ENCODE data around the gene RANBP17. TPM values are rescaled to one million over a fixed set of nuclear protein-coding genes. Genes with fewer than 3 reads are reported as not detected.

Gene RANBP17
- total and polyA plus RNA-seq, 2 experiments from 2014 or later: 43.8 to 53.1 TPM

DNA sequence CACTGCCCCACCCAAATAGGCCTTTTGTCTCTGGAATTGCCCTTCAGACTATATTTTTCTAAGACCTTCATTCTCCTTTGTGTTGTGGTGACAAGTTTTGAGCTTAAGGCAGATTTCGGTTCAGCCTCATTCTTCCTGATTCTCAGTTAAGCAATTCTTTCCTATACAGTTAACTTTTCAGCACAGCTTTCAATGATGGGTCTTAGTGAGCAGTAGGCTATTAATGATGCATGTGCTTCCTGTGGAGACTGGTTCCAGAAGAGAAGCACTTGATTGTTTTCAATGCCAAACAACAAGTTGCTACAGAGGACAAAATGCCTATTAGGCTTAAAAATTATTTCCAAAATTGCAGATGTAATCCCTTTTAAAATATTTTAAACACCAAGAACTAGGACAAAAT is 399.5 kb downstream of the RANBP17 start (continued):
- TF ChIP-seq, protein P1, sequence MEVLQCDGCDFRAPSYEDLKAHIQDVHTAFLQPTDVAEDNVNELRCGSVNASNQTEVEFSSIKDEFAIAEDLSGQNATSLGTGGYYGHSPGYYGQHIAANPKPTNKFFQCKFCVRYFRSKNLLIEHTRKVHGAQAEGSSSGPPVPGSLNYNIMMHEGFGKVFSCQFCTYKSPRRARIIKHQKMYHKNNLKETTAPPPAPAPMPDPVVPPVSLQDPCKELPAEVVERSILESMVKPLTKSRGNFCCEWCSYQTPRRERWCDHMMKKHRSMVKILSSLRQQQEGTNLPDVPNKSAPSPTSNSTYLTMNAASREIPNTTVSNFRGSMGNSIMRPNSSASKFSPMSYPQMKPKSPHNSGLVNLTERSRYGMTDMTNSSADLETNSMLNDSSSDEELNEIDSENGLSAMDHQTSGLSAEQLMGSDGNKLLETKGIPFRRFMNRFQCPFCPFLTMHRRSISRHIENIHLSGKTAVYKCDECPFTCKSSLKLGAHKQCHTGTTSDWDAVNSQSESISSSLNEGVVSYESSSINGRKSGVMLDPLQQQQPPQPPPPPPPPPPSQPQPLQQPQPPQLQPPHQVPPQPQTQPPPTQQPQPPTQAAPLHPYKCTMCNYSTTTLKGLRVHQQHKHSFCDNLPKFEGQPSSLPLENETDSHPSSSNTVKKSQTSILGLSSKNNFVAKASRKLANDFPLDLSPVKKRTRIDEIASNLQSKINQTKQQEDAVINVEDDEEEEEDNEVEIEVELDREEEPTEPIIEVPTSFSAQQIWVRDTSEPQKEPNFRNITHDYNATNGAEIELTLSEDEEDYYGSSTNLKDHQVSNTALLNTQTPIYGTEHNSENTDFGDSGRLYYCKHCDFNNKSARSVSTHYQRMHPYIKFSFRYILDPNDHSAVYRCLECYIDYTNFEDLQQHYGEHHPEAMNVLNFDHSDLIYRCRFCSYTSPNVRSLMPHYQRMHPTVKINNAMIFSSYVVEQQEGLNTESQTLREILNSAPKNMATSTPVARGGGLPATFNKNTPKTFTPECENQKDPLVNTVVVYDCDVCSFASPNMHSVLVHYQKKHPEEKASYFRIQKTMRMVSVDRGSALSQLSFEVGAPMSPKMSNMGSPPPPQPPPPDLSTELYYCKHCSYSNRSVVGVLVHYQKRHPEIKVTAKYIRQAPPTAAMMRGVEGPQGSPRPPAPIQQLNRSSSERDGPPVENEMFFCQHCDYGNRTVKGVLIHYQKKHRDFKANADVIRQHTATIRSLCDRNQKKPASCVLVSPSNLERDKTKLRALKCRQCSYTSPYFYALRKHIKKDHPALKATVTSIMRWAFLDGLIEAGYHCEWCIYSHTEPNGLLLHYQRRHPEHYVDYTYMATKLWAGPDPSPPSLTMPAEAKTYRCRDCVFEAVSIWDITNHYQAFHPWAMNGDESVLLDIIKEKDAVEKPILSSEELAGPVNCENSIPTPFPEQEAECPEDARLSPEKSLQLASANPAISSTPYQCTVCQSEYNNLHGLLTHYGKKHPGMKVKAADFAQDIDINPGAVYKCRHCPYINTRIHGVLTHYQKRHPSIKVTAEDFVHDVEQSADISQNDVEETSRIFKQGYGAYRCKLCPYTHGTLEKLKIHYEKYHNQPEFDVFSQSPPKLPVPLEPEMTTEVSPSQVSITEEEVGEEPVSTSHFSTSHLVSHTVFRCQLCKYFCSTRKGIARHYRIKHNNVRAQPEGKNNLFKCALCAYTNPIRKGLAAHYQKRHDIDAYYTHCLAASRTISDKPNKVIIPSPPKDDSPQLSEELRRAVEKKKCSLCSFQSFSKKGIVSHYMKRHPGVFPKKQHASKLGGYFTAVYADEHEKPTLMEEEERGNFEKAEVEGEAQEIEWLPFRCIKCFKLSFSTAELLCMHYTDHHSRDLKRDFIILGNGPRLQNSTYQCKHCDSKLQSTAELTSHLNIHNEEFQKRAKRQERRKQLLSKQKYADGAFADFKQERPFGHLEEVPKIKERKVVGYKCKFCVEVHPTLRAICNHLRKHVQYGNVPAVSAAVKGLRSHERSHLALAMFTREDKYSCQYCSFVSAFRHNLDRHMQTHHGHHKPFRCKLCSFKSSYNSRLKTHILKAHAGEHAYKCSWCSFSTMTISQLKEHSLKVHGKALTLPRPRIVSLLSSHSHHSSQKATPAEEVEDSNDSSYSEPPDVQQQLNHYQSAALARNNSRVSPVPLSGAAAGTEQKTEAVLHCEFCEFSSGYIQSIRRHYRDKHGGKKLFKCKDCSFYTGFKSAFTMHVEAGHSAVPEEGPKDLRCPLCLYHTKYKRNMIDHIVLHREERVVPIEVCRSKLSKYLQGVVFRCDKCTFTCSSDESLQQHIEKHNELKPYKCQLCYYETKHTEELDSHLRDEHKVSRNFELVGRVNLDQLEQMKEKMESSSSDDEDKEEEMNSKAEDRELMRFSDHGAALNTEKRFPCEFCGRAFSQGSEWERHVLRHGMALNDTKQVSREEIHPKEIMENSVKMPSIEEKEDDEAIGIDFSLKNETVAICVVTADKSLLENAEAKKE (CRISPR knock-in tag; IDR thresholded peaks at IDR 0.05): no peak
- TF ChIP-seq ZNF114 (CRISPR knock-in tag; IDR thresholded peaks at IDR 0.05): no peak
- TF ChIP-seq, protein P2, sequence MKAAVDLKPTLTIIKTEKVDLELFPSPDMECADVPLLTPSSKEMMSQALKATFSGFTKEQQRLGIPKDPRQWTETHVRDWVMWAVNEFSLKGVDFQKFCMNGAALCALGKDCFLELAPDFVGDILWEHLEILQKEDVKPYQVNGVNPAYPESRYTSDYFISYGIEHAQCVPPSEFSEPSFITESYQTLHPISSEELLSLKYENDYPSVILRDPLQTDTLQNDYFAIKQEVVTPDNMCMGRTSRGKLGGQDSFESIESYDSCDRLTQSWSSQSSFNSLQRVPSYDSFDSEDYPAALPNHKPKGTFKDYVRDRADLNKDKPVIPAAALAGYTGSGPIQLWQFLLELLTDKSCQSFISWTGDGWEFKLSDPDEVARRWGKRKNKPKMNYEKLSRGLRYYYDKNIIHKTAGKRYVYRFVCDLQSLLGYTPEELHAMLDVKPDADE (IDR thresholded peaks at IDR 0.05): no peak
- TF ChIP-seq JUNB (IDR thresholded peaks at IDR 0.05; ENCODE audit: unreplicated experiment): no peak
- no peak for TF ChIP-seq ZNF331 (CRISPR knock-in tag; IDR thresholded peaks at IDR 0.05; ENCODE audit: low read depth)
- TF ChIP-seq NANOG (IDR thresholded peaks at IDR 0.05; ENCODE audit: borderline replicate concordance): no peak

GRCh38 chr5:171261904-171262303 is 400.1 kb downstream of the RANBP17 start:
- Histone ChIP-seq H3F3A (replicated peaks; ENCODE audit: low read depth) (no peaks in the 10 kb centered on the region), H3K27ac (ENCODE audit: low read depth) (no peak overlapping the region), H3K4me2 (no peak overlapping the region), H3K79me2 (replicated peaks; ENCODE audit: insufficient read depth) (no peaks in the 10 kb centered on the region), H3K4me1 (ENCODE audit: insufficient read depth) (no peaks in the 10 kb centered on the region), H3K36me3 (ENCODE audit: insufficient read depth) (no peaks in the 10 kb centered on the region), H2AFZ (no peak overlapping the region), H3K9me2 (ENCODE audit: insufficient read depth) (no peaks in the 10 kb centered on the region), H3K27me3 (ENCODE audit: insufficient read depth) (no peaks in the 10 kb centered on the region), H3K4me3 (no peak overlapping the region), H4K20me1 (replicated peaks; ENCODE audit: insufficient read depth) (peaks cover 4% of the 10 kb centered on the region; the same call in 1 of the 2 replicates)
- H3K4me1 Mint-ChIP-seq: no peaks in the 10 kb centered on the region; the same call in 2 of the 3 replicates
- no peaks in the 10 kb centered on the region for H3K9me3 Mint-ChIP-seq
- no peak overlapping the region for H3K4me3 Mint-ChIP-seq
- no peak for ATAC-seq
- no peak for DNase-seq (ENCODE audit: low spot score)
- H3K27me3 Mint-ChIP-seq (ENCODE audit: insufficient read depth, low read depth, poor library complexity): no peaks in the 10 kb centered on the region
- no peak overlapping the region for H3K27ac Mint-ChIP-seq
- TF ChIP-seq, protein P3, sequence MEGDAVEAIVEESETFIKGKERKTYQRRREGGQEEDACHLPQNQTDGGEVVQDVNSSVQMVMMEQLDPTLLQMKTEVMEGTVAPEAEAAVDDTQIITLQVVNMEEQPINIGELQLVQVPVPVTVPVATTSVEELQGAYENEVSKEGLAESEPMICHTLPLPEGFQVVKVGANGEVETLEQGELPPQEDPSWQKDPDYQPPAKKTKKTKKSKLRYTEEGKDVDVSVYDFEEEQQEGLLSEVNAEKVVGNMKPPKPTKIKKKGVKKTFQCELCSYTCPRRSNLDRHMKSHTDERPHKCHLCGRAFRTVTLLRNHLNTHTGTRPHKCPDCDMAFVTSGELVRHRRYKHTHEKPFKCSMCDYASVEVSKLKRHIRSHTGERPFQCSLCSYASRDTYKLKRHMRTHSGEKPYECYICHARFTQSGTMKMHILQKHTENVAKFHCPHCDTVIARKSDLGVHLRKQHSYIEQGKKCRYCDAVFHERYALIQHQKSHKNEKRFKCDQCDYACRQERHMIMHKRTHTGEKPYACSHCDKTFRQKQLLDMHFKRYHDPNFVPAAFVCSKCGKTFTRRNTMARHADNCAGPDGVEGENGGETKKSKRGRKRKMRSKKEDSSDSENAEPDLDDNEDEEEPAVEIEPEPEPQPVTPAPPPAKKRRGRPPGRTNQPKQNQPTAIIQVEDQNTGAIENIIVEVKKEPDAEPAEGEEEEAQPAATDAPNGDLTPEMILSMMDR (conservative IDR thresholded peaks at IDR 0.05; ENCODE audit: low read depth in 2 of 2): no peak
- no peak for TF ChIP-seq EZH2 (IDR thresholded peaks at IDR 0.05; ENCODE audit: low read depth, unreplicated experiment)
- no peaks in the 10 kb centered on the region for H3K36me3 Mint-ChIP-seq (ENCODE audit: low read depth)

All from GM23338 (cell line).